SKM-1 (cell line): Measurements from ENCODE around the gene SATB1.
"Not testable (repeated sequence)": the region's sequence is repeated elsewhere in the genome, so short reads cannot be mapped to it uniquely, and the experiment has no call there.

Source experiments
- DNase-seq: peaks from one replicate; lab custom pipeline; 2025; ENCODE audit not compliant: unreplicated experiment; lab: John Stamatoyannopoulos, UW

SATB1 gene

GRCh38 chr3:18424729-18425640 is at the start of gene SATB1:
Gene SATB1 (minus strand): TSS chr3:18425339. CDS start chr3:18420967, 4,372 bp downstream.
- peak; percentile 14 for DNase-seq

- no peak for DNase-seq
Measured at GRCh38 chr3:18474202-18474601, 49.1 kb upstream of the SATB1 start.

GRCh38 chr3:18469775-18470174 is 44.6 kb upstream of the SATB1 start:
- DNase-seq, result no peak

- no peak for DNase-seq
Measured at GRCh38 chr3:18466136-18466535, 41.0 kb upstream of the SATB1 start.

GRCh38 chr3:18454766-18455165 is 29.6 kb upstream of the SATB1 start:
- no peak for DNase-seq

- not testable (repeated sequence) for DNase-seq
Measured at GRCh38 chr3:18449618-18450017, 24.5 kb upstream of the SATB1 start.

GRCh38 chr3:18447720-18448119 is 22.6 kb upstream of the SATB1 start:
- DNase-seq, result no peak

- DNase-seq, result no peak
Measured at GRCh38 chr3:18446149-18446825, 21.1 kb upstream of the SATB1 start.

- no peak for DNase-seq
Measured at GRCh38 chr3:18445401-18446148, 20.4 kb upstream of the SATB1 start.

- DNase-seq, result peak; percentile 73
Measured at GRCh38 chr3:18444595-18445400, 19.7 kb upstream of the SATB1 start.

GRCh38 chr3:18443665-18444594 is 18.8 kb upstream of the SATB1 start:
- DNase-seq, result no peak

GRCh38 chr3:18442756-18443664 is 17.9 kb upstream of the SATB1 start:
- no peak for DNase-seq

GRCh38 chr3:18441551-18441950 is 16.4 kb upstream of the SATB1 start:
- no peak for DNase-seq

- no peak for DNase-seq
Measured at GRCh38 chr3:18440066-18440722, 15.1 kb upstream of the SATB1 start.

GRCh38 chr3:18439281-18439680 is 14.1 kb upstream of the SATB1 start:
- DNase-seq, result no peak

- DNase-seq, result no peak
Measured at GRCh38 chr3:18438586-18438985, 13.4 kb upstream of the SATB1 start.

GRCh38 chr3:18436213-18436612 is 11.1 kb upstream of the SATB1 start:
- DNase-seq, result no peak

GRCh38 chr3:18434711-18435110 is 9.6 kb upstream of the SATB1 start:
- DNase-seq, result no peak
